OCI-LY1 (cell line): ENCODE results near the gene SIM2.

Experiments
- H2AFZ ChIP-seq: fragments of 200-600 bp; sonication (generic), shearing (Covaris generic); 2 replicates; pipeline ENCODE4 v1.6.0; 2014; ENCODE audit warnings: antibody characterized with exemption, mild to moderate bottlenecking, low read length
- H3F3A ChIP-seq: fragments of 200-600 bp; sonication (generic), shearing (Covaris generic); 2 replicates; pipeline ENCODE4 v1.6.0; 2014; ENCODE audit warnings: mild to moderate bottlenecking, antibody characterized with exemption, low read length, moderate library complexity; ENCODE audit not compliant: insufficient read depth
- H3K27ac ChIP-seq: fragments of 200-600 bp; sonication (generic); 2 replicates; pipeline ENCODE4 v1.5.1; 2014; ENCODE audit warnings: low read length, mixed run types, mild to moderate bottlenecking, low read depth; ENCODE audit not compliant: poor library complexity, severe bottlenecking
- H3K27me3 ChIP-seq: fragments of 200-600 bp; sonication (generic); 2 replicates; pipeline ENCODE4 v1.6.0; 2014; ENCODE audit warnings: antibody characterized with exemption, mild to moderate bottlenecking, low read length, moderate library complexity; ENCODE audit not compliant: insufficient read depth
- H3K36me3 ChIP-seq: fragments of 200-600 bp; sonication (generic); 2 replicates; pipeline ENCODE4 v1.6.1; 2014; ENCODE audit warnings: mild to moderate bottlenecking, antibody characterized with exemption, low read length, moderate library complexity, mixed read lengths; ENCODE audit not compliant: insufficient read depth
- H3K4me1 ChIP-seq: fragments of 200-600 bp; sonication (generic); 2 replicates; pipeline ENCODE4 v1.5.1; 2014; ENCODE audit warnings: mild to moderate bottlenecking, low read length, moderate library complexity; ENCODE audit not compliant: insufficient read depth, severe bottlenecking
- H3K4me2 ChIP-seq: fragments of 200-600 bp; sonication (generic), shearing (Covaris generic); 2 replicates; pipeline ENCODE4 v1.6.1; 2014; ENCODE audit warnings: low read length
- H3K4me3 ChIP-seq: fragments of 200-600 bp; sonication (generic); 2 replicates; pipeline ENCODE4 v1.5.1; 2014; ENCODE audit warnings: low read length, low read depth, mild to moderate bottlenecking, mixed read lengths; ENCODE audit not compliant: poor library complexity, severe bottlenecking
- H3K79me2 ChIP-seq: fragments of 200-600 bp; shearing (Covaris generic); 2 replicates; pipeline ENCODE4 v1.6.1; 2016; ENCODE audit warnings: mixed run types, low read length, mixed read lengths; ENCODE audit not compliant: insufficient read depth
- H3K9ac ChIP-seq: fragments of 200-600 bp; sonication (generic), shearing (Covaris generic); 2 replicates; pipeline ENCODE4 v1.6.1; 2014; ENCODE audit warnings: mild to moderate bottlenecking, low read length, mixed read lengths
- H3K9me2 ChIP-seq: fragments of 200-600 bp; sonication (generic), shearing (Covaris generic); 2 replicates; pipeline ENCODE4 v1.6.1; 2014; ENCODE audit warnings: low read depth, mild to moderate bottlenecking, low read length, mixed read lengths
- H3K9me3 ChIP-seq: fragments of 200-600 bp; shearing (Covaris generic); 2 replicates; pipeline ENCODE4 v1.6.1; 2014; ENCODE audit warnings: low read length, mixed read lengths
- H4K20me1 ChIP-seq: fragments of 200-600 bp; sonication (generic), shearing (Covaris generic); 2 replicates; pipeline ENCODE4 v1.6.0; 2016; ENCODE audit warnings: mild to moderate bottlenecking, low read length; ENCODE audit not compliant: insufficient read depth
- EZH2 ChIP-seq: fragments of 200-600 bp; sonication (generic), shearing (Covaris generic); IDR thresholded peaks from 2 replicates; pipeline ENCODE4 v1.8.0; 2017; ENCODE audit warnings: borderline replicate concordance, mixed run types, mild to moderate bottlenecking, antibody characterized with exemption, low read length, moderate library complexity, mixed read lengths
- TF ChIP-seq, protein P1 (sequence below): fragments of 200-600 bp; sonication (generic), shearing (Covaris generic); IDR thresholded peaks from 2 replicates; pipeline ENCODE4 v1.5.1; 2017; ENCODE audit warnings: mild to moderate bottlenecking, antibody characterized with exemption, low read length, moderate library complexity, mixed read lengths

The SIM2 gene

DNA sequence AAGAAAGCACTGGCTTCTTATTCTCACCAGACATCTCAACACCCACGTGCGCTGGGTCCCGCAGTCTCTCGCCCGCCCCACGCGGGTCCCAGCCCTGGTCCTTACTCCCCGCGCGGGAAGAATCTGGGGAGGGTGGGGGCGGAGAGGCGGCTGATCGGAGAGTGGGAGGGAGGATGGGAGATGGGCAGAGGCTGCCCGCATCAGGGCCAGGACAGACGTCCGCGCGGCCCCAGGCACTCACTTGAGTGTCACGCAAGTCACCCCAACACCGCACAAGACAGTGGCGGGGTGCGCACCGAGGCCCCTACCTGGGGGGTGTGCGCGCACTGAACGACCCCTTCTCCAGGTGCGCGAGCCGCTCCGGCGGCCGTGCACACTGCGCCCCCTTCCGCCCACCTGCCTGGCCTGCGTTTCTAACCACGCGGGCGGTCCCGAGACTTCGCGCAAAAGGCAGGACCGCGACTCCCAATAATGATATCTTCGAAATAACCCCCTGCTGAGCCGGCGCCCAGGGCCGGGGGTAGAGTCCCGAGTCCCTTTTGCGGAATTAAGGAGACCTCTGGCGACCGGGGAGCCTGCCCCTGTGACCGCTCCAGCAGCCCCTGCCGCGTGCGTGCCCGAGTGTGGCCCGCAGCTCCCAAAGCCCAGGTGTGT, 6.0 kb upstream of the SIM2 start:
- Histone ChIP-seq H3K4me3 (no peak overlapping the region), H4K20me1 (no peaks in the 10 kb centered on the region), H3K4me1 (no peaks in the 10 kb centered on the region), H3K79me2 (no peaks in the 10 kb centered on the region), H3K9ac (no peak overlapping the region), H3F3A (no peaks in the 10 kb centered on the region), H3K9me2 (no peaks in the 10 kb centered on the region), H3K27ac (no peak overlapping the region), H3K9me3 (no peaks in the 10 kb centered on the region; the same call in 1 of the 2 replicates), H3K27me3 (no peaks in the 10 kb centered on the region), H2AFZ (no peak overlapping the region), H3K36me3 (no peaks in the 10 kb centered on the region), H3K4me2 (no peak overlapping the region)
- TF ChIP-seq EZH2: no peak
- TF ChIP-seq, protein P1, sequence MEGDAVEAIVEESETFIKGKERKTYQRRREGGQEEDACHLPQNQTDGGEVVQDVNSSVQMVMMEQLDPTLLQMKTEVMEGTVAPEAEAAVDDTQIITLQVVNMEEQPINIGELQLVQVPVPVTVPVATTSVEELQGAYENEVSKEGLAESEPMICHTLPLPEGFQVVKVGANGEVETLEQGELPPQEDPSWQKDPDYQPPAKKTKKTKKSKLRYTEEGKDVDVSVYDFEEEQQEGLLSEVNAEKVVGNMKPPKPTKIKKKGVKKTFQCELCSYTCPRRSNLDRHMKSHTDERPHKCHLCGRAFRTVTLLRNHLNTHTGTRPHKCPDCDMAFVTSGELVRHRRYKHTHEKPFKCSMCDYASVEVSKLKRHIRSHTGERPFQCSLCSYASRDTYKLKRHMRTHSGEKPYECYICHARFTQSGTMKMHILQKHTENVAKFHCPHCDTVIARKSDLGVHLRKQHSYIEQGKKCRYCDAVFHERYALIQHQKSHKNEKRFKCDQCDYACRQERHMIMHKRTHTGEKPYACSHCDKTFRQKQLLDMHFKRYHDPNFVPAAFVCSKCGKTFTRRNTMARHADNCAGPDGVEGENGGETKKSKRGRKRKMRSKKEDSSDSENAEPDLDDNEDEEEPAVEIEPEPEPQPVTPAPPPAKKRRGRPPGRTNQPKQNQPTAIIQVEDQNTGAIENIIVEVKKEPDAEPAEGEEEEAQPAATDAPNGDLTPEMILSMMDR: no peak

DNA sequence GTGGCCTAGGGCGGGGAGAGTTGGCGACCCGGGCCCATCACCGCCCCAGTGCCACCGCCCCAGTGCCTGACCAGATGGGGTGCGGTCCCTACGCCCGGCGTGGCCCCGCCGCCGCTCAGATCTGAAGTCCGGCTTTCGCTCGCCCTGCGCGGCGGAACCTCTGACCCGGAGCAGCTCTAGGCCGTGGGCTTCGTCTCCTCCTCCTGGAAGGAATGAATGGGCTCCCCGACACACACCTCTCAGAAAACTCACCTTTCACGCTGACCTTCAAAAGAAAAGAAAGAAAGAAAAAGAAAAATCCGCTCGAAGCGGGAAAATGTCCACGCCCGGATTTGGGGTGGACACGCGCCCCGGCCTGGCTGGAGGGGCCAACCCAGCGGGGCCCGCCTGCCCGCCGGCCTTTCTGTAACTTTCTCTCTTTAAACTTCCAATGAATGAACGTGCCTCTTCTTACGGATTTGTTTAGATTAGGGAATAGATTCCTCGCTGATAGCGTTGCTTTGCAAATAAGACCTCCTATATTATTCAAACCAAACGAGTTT, 5.4 kb upstream of the SIM2 start:
- Histone ChIP-seq H3K9ac (no peak overlapping the region), H3F3A (no peaks in the 10 kb centered on the region), H3K9me2 (no peaks in the 10 kb centered on the region), H3K4me2 (no peak overlapping the region), H3K4me3 (no peak overlapping the region), H3K9me3 (no peaks in the 10 kb centered on the region; the same call in 1 of the 2 replicates), H4K20me1 (no peaks in the 10 kb centered on the region), H3K27me3 (no peaks in the 10 kb centered on the region), H3K27ac (no peak overlapping the region), H3K79me2 (no peaks in the 10 kb centered on the region), H3K4me1 (no peaks in the 10 kb centered on the region), H3K36me3 (no peaks in the 10 kb centered on the region), H2AFZ (no peak overlapping the region)
- TF ChIP-seq EZH2: no peak
- TF ChIP-seq, protein P1: no peak

DNA sequence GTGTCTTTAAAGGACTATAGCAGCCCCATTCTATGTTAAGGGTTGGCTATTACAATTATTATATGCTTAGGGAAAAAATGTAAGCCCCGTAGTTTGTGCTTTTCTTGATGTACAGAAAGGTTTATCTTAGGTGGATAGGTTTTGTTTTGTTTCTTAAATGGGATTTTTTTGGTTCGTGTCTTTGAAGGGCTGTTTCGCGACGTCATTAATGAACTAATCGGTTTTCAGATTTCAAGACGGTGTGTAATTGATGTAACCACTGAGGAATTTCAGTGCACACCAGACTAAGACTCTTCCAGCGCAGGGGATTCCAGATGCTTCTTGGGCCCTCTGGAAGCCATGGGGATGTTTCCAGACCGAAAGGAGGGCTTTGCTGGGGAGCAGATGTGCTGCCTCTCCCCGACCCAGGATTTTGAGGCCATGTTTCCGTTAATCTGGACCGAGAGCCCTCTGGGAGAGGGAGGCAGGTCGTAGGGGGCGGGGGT, 4.8 kb upstream of the SIM2 start:
- Histone ChIP-seq H3K9ac (no peak overlapping the region), H4K20me1 (no peaks in the 10 kb centered on the region), H2AFZ (no peak overlapping the region), H3K4me1 (no peaks in the 10 kb centered on the region), H3K27me3 (no peaks in the 10 kb centered on the region), H3K4me2 (no peak overlapping the region), H3K79me2 (no peaks in the 10 kb centered on the region), H3K4me3 (no peak overlapping the region), H3K36me3 (no peaks in the 10 kb centered on the region), H3K9me3 (no peaks in the 10 kb centered on the region; the same call in 1 of the 2 replicates), H3K9me2 (no peaks in the 10 kb centered on the region), H3F3A (no peaks in the 10 kb centered on the region), H3K27ac (no peak overlapping the region)
- TF ChIP-seq, protein P1: no peak
- TF ChIP-seq EZH2: no peak
